Measurements from ENCODE around the gene PAFAH1B1.
A peak's percentile ranks its signal among the peaks of the same experiment; 100 is the strongest.

The PAFAH1B1 gene

GRCh38 chr17:2592971-2593820, at the start of gene PAFAH1B1:
Gene PAFAH1B1, plus strand, starts transcription at chr17:2593654. Its CDS starts 44,635 bp downstream, at chr17:2638289.
- TF ChIP-seq TAF1 (IDR thresholded peaks at IDR 0.05; ENCODE audit: low read depth) (peak; percentile 54; the same call in 1 of the 2 replicates), MAX (IDR thresholded peaks at IDR 0.05) (peak; percentile 78), EP300 (IDR thresholded peaks at IDR 0.05; ENCODE audit: borderline replicate concordance) (peak; percentile 68), TCF12 (IDR thresholded peaks at IDR 0.05; ENCODE audit: low read depth) (peak; percentile 29; the same call in 1 of the 2 replicates), CREB1 (IDR thresholded peaks at IDR 0.05; ENCODE audit: low read depth) (no peak)
- TF ChIP-seq, protein P1, sequence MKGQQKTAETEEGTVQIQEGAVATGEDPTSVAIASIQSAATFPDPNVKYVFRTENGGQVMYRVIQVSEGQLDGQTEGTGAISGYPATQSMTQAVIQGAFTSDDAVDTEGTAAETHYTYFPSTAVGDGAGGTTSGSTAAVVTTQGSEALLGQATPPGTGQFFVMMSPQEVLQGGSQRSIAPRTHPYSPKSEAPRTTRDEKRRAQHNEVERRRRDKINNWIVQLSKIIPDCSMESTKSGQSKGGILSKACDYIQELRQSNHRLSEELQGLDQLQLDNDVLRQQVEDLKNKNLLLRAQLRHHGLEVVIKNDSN (IDR thresholded peaks at IDR 0.05), result no peak

GRCh38 chr17:2545393-2545792, 48.1 kb upstream of the PAFAH1B1 start:
- no peak for TF ChIP-seq TAF1 (IDR thresholded peaks at IDR 0.05; ENCODE audit: low read depth)
- no peak for TF ChIP-seq EP300 (IDR thresholded peaks at IDR 0.05; ENCODE audit: borderline replicate concordance)
- no peak for TF ChIP-seq CEBPB (IDR thresholded peaks at IDR 0.05)
- TF ChIP-seq, protein P1 (IDR thresholded peaks at IDR 0.05), result no peak
- no peak for TF ChIP-seq MAX (IDR thresholded peaks at IDR 0.05)
- TF ChIP-seq EGR1 (IDR thresholded peaks at IDR 0.05), result no peak
- no peak for TF ChIP-seq CREB1 (IDR thresholded peaks at IDR 0.05; ENCODE audit: low read depth)
- TF ChIP-seq YY1 (IDR thresholded peaks at IDR 0.05; ENCODE audit: low read depth), result no peak
- no peak for TF ChIP-seq ZBTB7A (IDR thresholded peaks at IDR 0.05; ENCODE audit: low read depth)
- no peak for TF ChIP-seq TEAD4 (IDR thresholded peaks at IDR 0.05)
- TF ChIP-seq RAD21 (IDR thresholded peaks at IDR 0.05; ENCODE audit: low read depth), result no peak
- TF ChIP-seq FOXM1 (IDR thresholded peaks at IDR 0.05; ENCODE audit: borderline replicate concordance, low read depth), result no peak
- TF ChIP-seq TCF12 (IDR thresholded peaks at IDR 0.05; ENCODE audit: low read depth), result no peak
- TF ChIP-seq, protein P2, sequence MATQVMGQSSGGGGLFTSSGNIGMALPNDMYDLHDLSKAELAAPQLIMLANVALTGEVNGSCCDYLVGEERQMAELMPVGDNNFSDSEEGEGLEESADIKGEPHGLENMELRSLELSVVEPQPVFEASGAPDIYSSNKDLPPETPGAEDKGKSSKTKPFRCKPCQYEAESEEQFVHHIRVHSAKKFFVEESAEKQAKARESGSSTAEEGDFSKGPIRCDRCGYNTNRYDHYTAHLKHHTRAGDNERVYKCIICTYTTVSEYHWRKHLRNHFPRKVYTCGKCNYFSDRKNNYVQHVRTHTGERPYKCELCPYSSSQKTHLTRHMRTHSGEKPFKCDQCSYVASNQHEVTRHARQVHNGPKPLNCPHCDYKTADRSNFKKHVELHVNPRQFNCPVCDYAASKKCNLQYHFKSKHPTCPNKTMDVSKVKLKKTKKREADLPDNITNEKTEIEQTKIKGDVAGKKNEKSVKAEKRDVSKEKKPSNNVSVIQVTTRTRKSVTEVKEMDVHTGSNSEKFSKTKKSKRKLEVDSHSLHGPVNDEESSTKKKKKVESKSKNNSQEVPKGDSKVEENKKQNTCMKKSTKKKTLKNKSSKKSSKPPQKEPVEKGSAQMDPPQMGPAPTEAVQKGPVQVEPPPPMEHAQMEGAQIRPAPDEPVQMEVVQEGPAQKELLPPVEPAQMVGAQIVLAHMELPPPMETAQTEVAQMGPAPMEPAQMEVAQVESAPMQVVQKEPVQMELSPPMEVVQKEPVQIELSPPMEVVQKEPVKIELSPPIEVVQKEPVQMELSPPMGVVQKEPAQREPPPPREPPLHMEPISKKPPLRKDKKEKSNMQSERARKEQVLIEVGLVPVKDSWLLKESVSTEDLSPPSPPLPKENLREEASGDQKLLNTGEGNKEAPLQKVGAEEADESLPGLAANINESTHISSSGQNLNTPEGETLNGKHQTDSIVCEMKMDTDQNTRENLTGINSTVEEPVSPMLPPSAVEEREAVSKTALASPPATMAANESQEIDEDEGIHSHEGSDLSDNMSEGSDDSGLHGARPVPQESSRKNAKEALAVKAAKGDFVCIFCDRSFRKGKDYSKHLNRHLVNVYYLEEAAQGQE (IDR thresholded peaks at IDR 0.05; ENCODE audit: low read depth), result no peak
- no peak for TF ChIP-seq NFIC (IDR thresholded peaks at IDR 0.05)

DNA sequence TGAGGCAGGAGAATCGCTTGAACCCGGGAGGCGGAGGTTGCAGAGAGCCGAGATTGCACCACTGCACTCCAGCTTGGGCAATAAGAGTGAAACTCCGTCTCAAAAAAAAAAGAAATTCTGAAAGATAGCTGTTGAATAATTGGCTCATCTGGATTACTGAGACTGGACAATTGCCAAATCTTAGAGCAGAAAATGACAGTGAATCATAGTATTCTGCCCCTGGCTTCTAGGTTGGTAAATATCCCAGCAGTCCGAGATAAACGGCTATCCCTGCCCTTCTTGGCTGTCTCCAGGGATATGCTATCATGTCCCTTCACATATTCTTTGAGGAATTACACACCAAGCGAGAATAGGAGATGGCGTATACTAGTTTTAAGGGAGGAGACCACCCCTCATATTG, 46.3 kb upstream of the PAFAH1B1 start:
- TF ChIP-seq ZBTB7A (IDR thresholded peaks at IDR 0.05; ENCODE audit: low read depth) (no peak), MAX (IDR thresholded peaks at IDR 0.05) (no peak), CREB1 (IDR thresholded peaks at IDR 0.05; ENCODE audit: low read depth) (no peak), TEAD4 (IDR thresholded peaks at IDR 0.05) (no peak), EGR1 (IDR thresholded peaks at IDR 0.05) (no peak), YY1 (IDR thresholded peaks at IDR 0.05; ENCODE audit: low read depth) (no peak), FOXM1 (IDR thresholded peaks at IDR 0.05; ENCODE audit: borderline replicate concordance, low read depth) (no peak), TCF12 (IDR thresholded peaks at IDR 0.05; ENCODE audit: low read depth) (no peak), EP300 (IDR thresholded peaks at IDR 0.05; ENCODE audit: borderline replicate concordance) (no peak), TAF1 (IDR thresholded peaks at IDR 0.05; ENCODE audit: low read depth) (no peak), RAD21 (IDR thresholded peaks at IDR 0.05; ENCODE audit: low read depth) (no peak), NFIC (IDR thresholded peaks at IDR 0.05) (no peak), CEBPB (IDR thresholded peaks at IDR 0.05) (no peak)
- TF ChIP-seq, protein P1 (IDR thresholded peaks at IDR 0.05), result no peak
- TF ChIP-seq, protein P2 (IDR thresholded peaks at IDR 0.05; ENCODE audit: low read depth), result no peak

DNA sequence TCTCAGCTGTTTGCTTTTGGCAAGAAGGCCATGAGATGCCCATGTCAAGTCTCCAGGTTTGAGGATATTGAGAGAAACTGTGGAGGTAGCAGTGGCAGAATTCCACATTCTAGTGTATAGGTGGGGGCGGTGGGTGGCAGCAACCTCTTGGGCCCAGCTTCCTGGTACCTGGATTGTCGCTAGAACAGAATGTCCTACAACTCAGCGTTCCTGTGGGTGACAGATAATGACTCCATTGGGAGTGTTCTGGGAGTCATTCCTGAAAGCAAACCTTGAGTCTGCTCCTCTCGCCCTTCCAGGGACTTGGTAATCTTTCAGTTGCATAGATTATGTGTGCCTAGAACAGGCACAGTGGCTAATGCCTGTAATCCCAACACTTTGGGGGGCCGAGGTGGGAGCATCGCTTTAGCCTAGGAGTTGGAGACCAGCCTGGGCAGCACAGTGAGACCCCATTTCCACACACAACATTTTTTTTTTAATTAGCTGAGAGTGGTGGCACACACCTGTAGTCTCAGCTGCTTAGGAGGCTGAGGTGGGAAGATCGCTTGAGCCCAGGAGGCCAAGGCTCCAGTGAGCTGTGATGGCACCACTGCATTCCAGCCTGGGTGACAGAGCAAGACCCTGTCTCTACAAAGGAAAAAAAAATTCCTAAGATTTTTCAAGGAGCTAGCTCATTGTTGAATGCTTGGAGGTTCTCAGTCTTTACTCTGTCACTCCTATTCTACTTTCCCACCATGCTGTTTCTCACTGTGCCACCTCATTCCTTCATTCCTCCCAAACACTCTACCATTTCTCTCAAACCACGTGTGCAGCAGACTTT, 43.9 kb upstream of the PAFAH1B1 start:
- TF ChIP-seq TAF1 (IDR thresholded peaks at IDR 0.05; ENCODE audit: low read depth) (no peak), CREB1 (IDR thresholded peaks at IDR 0.05; ENCODE audit: low read depth) (no peak)
- TF ChIP-seq, protein P2 (IDR thresholded peaks at IDR 0.05; ENCODE audit: low read depth), result no peak

Measured in Ishikawa (cell line).